ENCODE results near the gene STRA6. TPM values are rescaled to one million over a fixed set of nuclear protein-coding genes. Genes with fewer than 3 reads are reported as not detected.

Gene STRA6
- total RNA-seq, 1 experiment from 2014 or later: 8.4 TPM

DNA sequence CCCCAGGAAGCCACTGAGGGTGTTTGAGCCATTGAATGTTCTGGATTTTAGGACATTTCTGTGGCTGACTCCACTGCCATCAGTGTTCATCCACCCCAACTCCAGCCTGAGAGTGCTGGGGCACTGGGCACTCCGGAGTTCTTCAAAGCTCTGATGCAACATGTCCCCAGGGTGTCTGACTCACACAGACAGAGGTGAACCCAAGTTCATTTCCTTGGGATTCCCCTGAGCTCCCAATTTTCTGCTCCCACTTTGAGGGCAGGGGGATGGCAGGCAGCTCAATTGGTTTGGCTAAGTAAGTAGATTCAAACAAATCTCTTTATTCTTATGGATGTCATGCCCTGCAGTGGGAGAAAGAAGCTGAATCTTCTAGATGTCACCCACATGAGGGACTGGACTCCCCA, 2.2 kb downstream of the STRA6 start:
- no peak for TF ChIP-seq CTCF (IDR thresholded peaks at IDR 0.05; ENCODE audit: unreplicated experiment)
- H3K36me3 Mint-ChIP-seq (ENCODE audit: insufficient read depth, unreplicated experiment): peaks cover 34% of the 10 kb centered on the region
- intact Hi-C loops (cut with micrococcal nuclease; ENCODE audit: unreplicated experiment): loop anchor here (5.0 kb wide), 4 partner anchors 37 to 452 kb away; partner anchors contain the start of gene CCDC33
- H3K4me1 Mint-ChIP-seq (ENCODE audit: low read depth, unreplicated experiment): peaks cover 74% of the 10 kb centered on the region
- CTCF ChIA-PET: interaction anchor here (0.8 to 2.8 kb wide), 9 partner anchors 9 to 107 kb away, joined by 3 to 12 read pairs (median 3); partner anchors contain the start of gene CCDC33
- no peaks in the 10 kb centered on the region for H3K27me3 Mint-ChIP-seq (ENCODE audit: unreplicated experiment)
- H3K9me3 Mint-ChIP-seq (ENCODE audit: low read depth, unreplicated experiment): no peaks in the 10 kb centered on the region
- H3K27ac Mint-ChIP-seq (ENCODE audit: unreplicated experiment): peak overlapping the region; percentile 93
- BruUV-seq (replicated peaks): no TSS peak
- DNase-seq: peak; percentile 85
- peak overlapping the region; percentile 46 for H3K4me3 Mint-ChIP-seq (ENCODE audit: low read depth, unreplicated experiment)

DNA sequence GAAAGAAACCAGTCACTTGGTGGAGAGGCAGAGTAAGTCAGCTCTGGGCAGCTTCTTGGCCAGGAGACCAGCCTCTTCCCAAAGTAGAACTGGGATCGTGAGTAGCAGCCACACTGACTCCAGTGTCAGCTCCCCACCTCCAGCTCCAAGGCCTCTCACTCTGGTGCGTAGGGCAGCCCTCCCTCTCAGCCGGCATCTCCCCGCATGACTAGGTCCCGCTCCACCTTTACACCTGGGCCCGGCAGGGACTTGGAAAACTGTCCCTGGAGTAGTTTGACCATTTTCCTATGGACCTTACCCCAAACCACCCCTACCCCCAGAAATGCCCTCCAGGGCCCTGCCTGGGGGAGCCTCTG, 3.3 kb downstream of the STRA6 start:
- no TSS peak for BruUV-seq (replicated peaks)
- CTCF ChIA-PET: interaction anchor here (0.6 to 2.8 kb wide), 4 partner anchors 17 to 108 kb away, joined by 3 to 8 read pairs (median 4); partner anchors contain the start of gene CCDC33

GRCh38 chr15:74197176-74197965, 5.2 kb downstream of the STRA6 start:
- no peak for TF ChIP-seq CTCF (IDR thresholded peaks at IDR 0.05; ENCODE audit: unreplicated experiment)
- H3K27me3 Mint-ChIP-seq (ENCODE audit: unreplicated experiment): no peaks in the 10 kb centered on the region
- CTCF ChIA-PET: interaction anchor here (1.4 kb wide), 1 partner anchor 58 kb away, joined by 4 read pairs; no protein-coding TSS in a partner anchor
- no peak overlapping the region for H3K27ac Mint-ChIP-seq (ENCODE audit: unreplicated experiment)
- no TSS peak for BruUV-seq (replicated peaks)
- H3K4me3 Mint-ChIP-seq (ENCODE audit: low read depth, unreplicated experiment): no peak overlapping the region
- H3K36me3 Mint-ChIP-seq (ENCODE audit: insufficient read depth, unreplicated experiment): peaks cover 22% of the 10 kb centered on the region
- H3K9me3 Mint-ChIP-seq (ENCODE audit: low read depth, unreplicated experiment): no peaks in the 10 kb centered on the region
- H3K4me1 Mint-ChIP-seq (ENCODE audit: low read depth, unreplicated experiment): peaks cover 77% of the 10 kb centered on the region
- intact Hi-C loops (cut with micrococcal nuclease; ENCODE audit: unreplicated experiment): no loop called here
- DNase-seq: no peak

More for the DNA sequence above, 3.3 kb downstream of the STRA6 start:
- no peaks in the 10 kb centered on the region for H3K27me3 Mint-ChIP-seq (ENCODE audit: unreplicated experiment)
- peak overlapping the region; percentile 93 for H3K27ac Mint-ChIP-seq (ENCODE audit: unreplicated experiment)
- H3K4me3 Mint-ChIP-seq (ENCODE audit: low read depth, unreplicated experiment): peak overlapping the region; percentile 46
- TF ChIP-seq CTCF (IDR thresholded peaks at IDR 0.05; ENCODE audit: unreplicated experiment): no peak
- DNase-seq: no peak
- intact Hi-C loops (cut with micrococcal nuclease; ENCODE audit: unreplicated experiment): no loop called here
- no peaks in the 10 kb centered on the region for H3K9me3 Mint-ChIP-seq (ENCODE audit: low read depth, unreplicated experiment)
- peaks cover 74% of the 10 kb centered on the region for H3K4me1 Mint-ChIP-seq (ENCODE audit: low read depth, unreplicated experiment)
- H3K36me3 Mint-ChIP-seq (ENCODE audit: insufficient read depth, unreplicated experiment): peaks cover 34% of the 10 kb centered on the region

DNA sequence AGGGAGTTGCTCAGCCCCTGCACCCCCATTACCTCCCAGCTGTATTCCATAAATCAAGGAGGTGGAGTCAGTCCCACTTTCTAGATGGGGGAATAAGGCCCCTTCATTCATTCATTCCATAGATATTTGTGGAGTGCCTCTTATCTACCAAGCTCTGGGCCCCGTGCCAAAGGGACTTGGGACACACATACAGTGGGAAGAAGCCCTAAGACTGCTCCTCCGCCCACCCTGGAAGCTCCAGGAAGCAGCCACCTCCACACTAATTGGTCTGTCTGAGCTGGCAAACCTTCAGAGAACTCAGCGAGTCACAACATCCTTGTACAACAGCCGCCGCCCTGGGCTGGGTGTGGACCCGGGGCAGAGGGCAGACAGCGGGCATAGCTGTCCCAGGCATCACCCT, 6.4 kb downstream of the STRA6 start:
- no peak overlapping the region for H3K27ac Mint-ChIP-seq (ENCODE audit: unreplicated experiment)
- no peak for TF ChIP-seq CTCF (IDR thresholded peaks at IDR 0.05; ENCODE audit: unreplicated experiment)
- H3K9me3 Mint-ChIP-seq (ENCODE audit: low read depth, unreplicated experiment): no peaks in the 10 kb centered on the region
- H3K27me3 Mint-ChIP-seq (ENCODE audit: unreplicated experiment): no peaks in the 10 kb centered on the region
- CTCF ChIA-PET: interaction anchor here (0.9 to 1.5 kb wide), 8 partner anchors 9 to 223 kb away, joined by 3 to 14 read pairs (median 4); no protein-coding TSS in a partner anchor
- no peak overlapping the region for H3K4me3 Mint-ChIP-seq (ENCODE audit: low read depth, unreplicated experiment)
- peaks cover 14% of the 10 kb centered on the region for H3K36me3 Mint-ChIP-seq (ENCODE audit: insufficient read depth, unreplicated experiment)
- DNase-seq: peak; percentile 87
- H3K4me1 Mint-ChIP-seq (ENCODE audit: low read depth, unreplicated experiment): peaks cover 66% of the 10 kb centered on the region
- no TSS peak for BruUV-seq (replicated peaks)
- intact Hi-C loops (cut with micrococcal nuclease; ENCODE audit: unreplicated experiment): no loop called here
